Lower leg skin (tissue), 3 donors: ENCODE data around the gene SOWAHA.

ENCODE experiments used
- CTCF ChIP-seq, 3 donors: fragments of 450-650 bp; IDR thresholded peaks; one replicate each; pipeline ENCODE4 v1.5.1; 2016; ENCODE audit warnings: antibody characterized with exemption in 3 of 3, mild to moderate bottlenecking in 3 of 3, moderate library complexity in 2 of 3
- POLR2A ChIP-seq, 2 donors: fragments of 450-650 bp; IDR thresholded peaks; one replicate each; pipeline ENCODE4 v1.6.1; 2016 to 2017; ENCODE audit warnings: antibody characterized with exemption in 2 of 2, mild to moderate bottlenecking in 1 of 2, moderate library complexity in 1 of 2

- TF ChIP-seq CTCF (IDR thresholded peaks at IDR 0.05) (no peak), POLR2A (IDR thresholded peaks at IDR 0.05) (no peak)
These were observed 3.0 kb downstream of the SOWAHA start for GRCh38 chr5:132816083-132816482.
